Measurements from ENCODE around the gene BDKRB1. TPM values are rescaled to one million over a fixed set of nuclear protein-coding genes. Genes with fewer than 3 reads are reported as not detected.

The BDKRB1 gene
- total RNA-seq, 2 experiments from 2014 or later = not detected

- Mint-ChIP-seq H3K9me3 (ENCODE audit: insufficient read depth) (no peaks in the 10 kb centered on the region), H3K27ac (no peak overlapping the region), H3K36me3 (ENCODE audit: low read depth) (peaks cover 3% of the 10 kb centered on the region), H3K4me1 (ENCODE audit: low read depth) (no peaks in the 10 kb centered on the region), H3K27me3 (ENCODE audit: low read depth) (no peaks in the 10 kb centered on the region), H3K4me3 (no peak overlapping the region)
- DNase-seq (no peak), ATAC-seq (no peak)
- ChIA-PET POLR2A (no interaction called here), CTCF (interaction anchor here (0.9 to 3.6 kb wide), 5 partner anchors 10 to 197 kb away, joined by 3 to 22 read pairs (median 4); no protein-coding TSS in a partner anchor)
Measured at GRCh38 chr14:96297997-96298515, 42.0 kb downstream of the BDKRB1 start.

GRCh38 chr14:96299441-96299840 is 43.4 kb downstream of the BDKRB1 start:
- POLR2A ChIA-PET = no interaction called here
- Mint-ChIP-seq H3K4me3 (no peak overlapping the region), H3K27me3 (ENCODE audit: low read depth) (no peaks in the 10 kb centered on the region), H3K27ac (no peak overlapping the region), H3K4me1 (ENCODE audit: low read depth) (no peaks in the 10 kb centered on the region), H3K9me3 (ENCODE audit: insufficient read depth) (no peaks in the 10 kb centered on the region), H3K36me3 (ENCODE audit: low read depth) (peaks cover 3% of the 10 kb centered on the region)
- CTCF ChIA-PET = interaction anchor here (3.1 to 3.6 kb wide), 2 partner anchors 9 to 124 kb away, joined by 11 to 22 read pairs; no protein-coding TSS in a partner anchor
- no peak for ATAC-seq
- DNase-seq = no peak

GRCh38 chr14:96303981-96304380 is 48.0 kb downstream of the BDKRB1 start:
- ChIA-PET CTCF (no interaction called here), POLR2A (interaction anchor here (0.7 kb wide), 1 partner anchor 16 kb away, joined by 3 read pairs; no protein-coding TSS in a partner anchor)
- no peaks in the 10 kb centered on the region for H3K9me3 Mint-ChIP-seq (ENCODE audit: insufficient read depth)
- H3K27me3 Mint-ChIP-seq (ENCODE audit: low read depth) = no peaks in the 10 kb centered on the region
- no peaks in the 10 kb centered on the region for H3K4me1 Mint-ChIP-seq (ENCODE audit: low read depth)
- no peak overlapping the region for H3K27ac Mint-ChIP-seq
- no peak for ATAC-seq
- no peak overlapping the region for H3K4me3 Mint-ChIP-seq
- DNase-seq = no peak
- peaks cover 8% of the 10 kb centered on the region for H3K36me3 Mint-ChIP-seq (ENCODE audit: low read depth)

- DNase-seq (no peak), ATAC-seq (no peak)
- CTCF ChIA-PET = interaction anchor here (0.6 kb wide), 1 partner anchor 12 kb away, joined by 3 read pairs; no protein-coding TSS in a partner anchor
- H3K4me3 Mint-ChIP-seq = no peak overlapping the region
- H3K4me1 Mint-ChIP-seq (ENCODE audit: low read depth) = no peaks in the 10 kb centered on the region
- no peaks in the 10 kb centered on the region for H3K27me3 Mint-ChIP-seq (ENCODE audit: low read depth)
- H3K27ac Mint-ChIP-seq = no peak overlapping the region
- no peaks in the 10 kb centered on the region for H3K9me3 Mint-ChIP-seq (ENCODE audit: insufficient read depth)
- POLR2A ChIA-PET = no interaction called here
- H3K36me3 Mint-ChIP-seq (ENCODE audit: low read depth) = peaks cover 7% of the 10 kb centered on the region
Measured at GRCh38 chr14:96304956-96305355, 48.9 kb downstream of the BDKRB1 start.

GRCh38 chr14:96307434-96307833 is 51.4 kb downstream of the BDKRB1 start:
- H3K4me3 Mint-ChIP-seq = no peak overlapping the region
- H3K36me3 Mint-ChIP-seq (ENCODE audit: low read depth) = peaks cover 10% of the 10 kb centered on the region
- CTCF ChIA-PET = interaction anchor here (1.8 to 2.8 kb wide), 2 partner anchors 8 to 31 kb away, joined by 5 to 11 read pairs; no protein-coding TSS in a partner anchor

GRCh38 chr14:96309133-96309895 is 53.3 kb downstream of the BDKRB1 start:
- POLR2A ChIA-PET = no interaction called here
- Mint-ChIP-seq H3K9me3 (ENCODE audit: insufficient read depth) (no peaks in the 10 kb centered on the region), H3K4me1 (ENCODE audit: low read depth) (no peaks in the 10 kb centered on the region), H3K36me3 (ENCODE audit: low read depth) (peaks cover 12% of the 10 kb centered on the region), H3K4me3 (no peak overlapping the region), H3K27me3 (ENCODE audit: low read depth) (no peaks in the 10 kb centered on the region), H3K27ac (no peak overlapping the region)
- ATAC-seq (no peak), DNase-seq (no peak)
- CTCF ChIA-PET = interaction anchor here (2.8 kb wide), 1 partner anchor 10 kb away, joined by 11 read pairs; no protein-coding TSS in a partner anchor

More at GRCh38 chr14:96307434-96307833, 51.4 kb downstream of the BDKRB1 start:
- ATAC-seq (no peak), DNase-seq (no peak)
- Mint-ChIP-seq H3K27ac (no peak overlapping the region), H3K4me1 (ENCODE audit: low read depth) (no peaks in the 10 kb centered on the region), H3K9me3 (ENCODE audit: insufficient read depth) (no peaks in the 10 kb centered on the region), H3K27me3 (ENCODE audit: low read depth) (no peaks in the 10 kb centered on the region)
- POLR2A ChIA-PET = no interaction called here

GRCh38 chr14:96309896-96310330 is 53.9 kb downstream of the BDKRB1 start:
- H3K9me3 Mint-ChIP-seq (ENCODE audit: insufficient read depth) = no peaks in the 10 kb centered on the region

GRCh38 chr14:96310906-96311305 is 54.9 kb downstream of the BDKRB1 start:
- no peaks in the 10 kb centered on the region for H3K27me3 Mint-ChIP-seq (ENCODE audit: low read depth)
- no peak for ATAC-seq
- H3K36me3 Mint-ChIP-seq (ENCODE audit: low read depth) = peaks cover 19% of the 10 kb centered on the region
- POLR2A ChIA-PET = no interaction called here
- no peak for DNase-seq
- H3K27ac Mint-ChIP-seq = no peak overlapping the region
- H3K4me3 Mint-ChIP-seq = no peak overlapping the region
- H3K4me1 Mint-ChIP-seq (ENCODE audit: low read depth) = no peaks in the 10 kb centered on the region
- CTCF ChIA-PET = interaction anchor here (1.3 kb wide), 1 partner anchor 105 kb away, joined by 3 read pairs; no protein-coding TSS in a partner anchor
- no peaks in the 10 kb centered on the region for H3K9me3 Mint-ChIP-seq (ENCODE audit: insufficient read depth)

More at GRCh38 chr14:96309896-96310330, 53.9 kb downstream of the BDKRB1 start:
- Mint-ChIP-seq H3K4me1 (ENCODE audit: low read depth) (no peaks in the 10 kb centered on the region), H3K27ac (no peak overlapping the region), H3K4me3 (no peak overlapping the region), H3K36me3 (ENCODE audit: low read depth) (peaks cover 11% of the 10 kb centered on the region), H3K27me3 (ENCODE audit: low read depth) (no peaks in the 10 kb centered on the region)
- ChIA-PET CTCF (interaction anchor here (1.3 to 2.8 kb wide), 2 partner anchors 10 to 106 kb away, joined by 3 to 11 read pairs; no protein-coding TSS in a partner anchor), POLR2A (no interaction called here)
- DNase-seq = no peak
- ATAC-seq = no peak

Other genes starting within 250 kb of the BDKRB1 start
- under 1 TPM; 0.42 to 0.50 TPM for gene C14orf132, start 216.8 kb upstream of the BDKRB1 start, total RNA-seq
- gene BDKRB2, start 51.4 kb upstream of the BDKRB1 start, total RNA-seq = not detected
- gene ATG2B, start 107.1 kb downstream of the BDKRB1 start, total RNA-seq = 10 to 100 TPM; 12.1 to 13.4 TPM
- gene GSKIP, start 107.3 kb downstream of the BDKRB1 start, total RNA-seq = 10 to 100 TPM; 20.0 to 20.3 TPM
- under 1 TPM; 0.42 to 0.65 TPM for gene AK7, start 135.9 kb downstream of the BDKRB1 start, total RNA-seq
- 100 to 1,000 TPM; 163 to 166 TPM for gene PAPOLA, start 246.2 kb downstream of the BDKRB1 start, total RNA-seq

All from activated CD8-positive, alpha-beta T cell treated with anti-CD3 and anti-CD28 coated beads, Interleukin-2, amount 10 ng/mL, durations not matched to agents 7 days and 5 days (primary cell).